Measurements from ENCODE around the gene PPP6R1. TPM values are rescaled to one million over a fixed set of nuclear protein-coding genes. Genes with fewer than 3 reads are reported as not detected.

Gene PPP6R1
- total RNA-seq, 4 donors from 2014 or later = 30.6 to 59.2 (median 47.4) TPM

- peaks cover 61 to 96% (median 65%) of the 10 kb centered on the region in 3 donors for H3K4me1 ChIP-seq
- no peak for TF ChIP-seq CTCF (IDR thresholded peaks at IDR 0.05)
- TF ChIP-seq POLR2A (IDR thresholded peaks at IDR 0.05) = no peak
- H3K36me3 ChIP-seq = peaks cover 5 to 25% (median 7%) of the 10 kb centered on the region in 3 donors
- DNase-seq = no peak
- H3K9me3 ChIP-seq = no peaks in the 10 kb centered on the region
- peak overlapping the region; percentile 54 to 76 (median 74) for H3K27ac ChIP-seq
- WGBS, 2 donors = 18 to 27% methylated on average over 5 to 8 of the region's 19 CpGs
- intact Hi-C loops (cut with DNase I) = no loop called here
- peak overlapping the region in 1 of 4 donors; percentile 34 for H3K4me3 ChIP-seq
- no peaks in the 10 kb centered on the region for H3K27me3 ChIP-seq
Observed at GRCh38 chr19:55251341-55252081, 7.3 kb downstream of the PPP6R1 start.

GRCh38 chr19:55250262-55251036, 8.4 kb downstream of the PPP6R1 start:
- DNase-seq = no peak
- Histone ChIP-seq H3K27me3 (no peaks in the 10 kb centered on the region), H3K9me3 (no peaks in the 10 kb centered on the region), H3K4me3 (no peak overlapping the region), H3K36me3 (peaks cover 15 to 36% (median 15%) of the 10 kb centered on the region in 3 donors), H3K27ac (peak overlapping the region; percentile 54 to 76 (median 74)), H3K4me1 (peaks cover 52 to 85% (median 54%) of the 10 kb centered on the region in 3 donors)
- TF ChIP-seq POLR2A (IDR thresholded peaks at IDR 0.05) (no peak), CTCF (IDR thresholded peaks at IDR 0.05) (no peak)
- intact Hi-C loops (cut with DNase I) = no loop called here
- WGBS, 2 donors = 90 to 93% methylated on average over 12 to 16 of the region's 18 CpGs

GRCh38 chr19:55249841-55250240, 9.0 kb downstream of the PPP6R1 start:
- Histone ChIP-seq H3K36me3 (peaks cover 21 to 42% (median 21%) of the 10 kb centered on the region in 3 donors), H3K27me3 (no peaks in the 10 kb centered on the region), H3K4me1 (peaks cover 47 to 79% (median 48%) of the 10 kb centered on the region in 3 donors), H3K4me3 (no peak overlapping the region), H3K27ac (peak overlapping the region in 2 of 4 donors; percentile 15 to 54), H3K9me3 (no peaks in the 10 kb centered on the region)
- WGBS, 2 donors = 94% methylated on average over 7 to 8 of the region's 11 CpGs
- intact Hi-C loops (cut with DNase I) = no loop called here
- TF ChIP-seq CTCF (IDR thresholded peaks at IDR 0.05) (no peak), POLR2A (IDR thresholded peaks at IDR 0.05) (no peak)
- DNase-seq = no peak

- Histone ChIP-seq H3K4me3 (no peak overlapping the region), H3K27me3 (no peaks in the 10 kb centered on the region), H3K36me3 (peaks cover 30 to 53% (median 31%) of the 10 kb centered on the region in 3 donors), H3K27ac (no peak overlapping the region), H3K4me1 (peaks cover 39 to 68% (median 44%) of the 10 kb centered on the region in 3 donors), H3K9me3 (no peaks in the 10 kb centered on the region)
- no peak for DNase-seq
- intact Hi-C loops (cut with DNase I) = no loop called here
- TF ChIP-seq POLR2A (IDR thresholded peaks at IDR 0.05) (no peak), CTCF (IDR thresholded peaks at IDR 0.05) (no peak)
- WGBS, 2 donors = 80 to 88% methylated on average over 3 to 6 of the region's 9 CpGs
Observed at GRCh38 chr19:55248704-55249103, 10.1 kb downstream of the PPP6R1 start.

Data from esophagus squamous epithelium (tissue), 5 donors.